OCI-M2 (cell line): ENCODE results near the gene OBI1.

ENCODE experiments used
- DNase-seq: peaks from one replicate; lab custom pipeline; 2025; ENCODE audit not compliant: unreplicated experiment; lab: John Stamatoyannopoulos, UW

Gene OBI1

DNA sequence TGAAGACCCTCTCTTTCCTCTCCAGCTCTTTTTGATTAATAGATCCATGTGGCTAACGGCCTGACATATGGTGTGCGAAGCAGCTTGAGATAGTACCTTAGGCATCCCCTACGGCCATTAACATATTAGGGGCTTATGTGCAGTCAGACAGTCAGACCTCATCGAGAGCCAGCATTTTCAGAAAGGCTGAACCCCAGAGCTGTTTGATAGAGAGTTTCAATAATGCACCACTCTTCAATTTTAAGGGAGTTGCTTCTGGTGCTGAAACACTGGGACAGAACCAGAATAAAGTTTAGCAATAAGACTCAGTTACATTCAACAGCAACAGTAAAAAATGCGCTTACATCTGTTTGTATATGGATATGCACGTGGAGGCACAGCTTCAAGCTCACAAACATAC lies 66.4 kb downstream of the OBI1 start:
- no peak for DNase-seq

DNA sequence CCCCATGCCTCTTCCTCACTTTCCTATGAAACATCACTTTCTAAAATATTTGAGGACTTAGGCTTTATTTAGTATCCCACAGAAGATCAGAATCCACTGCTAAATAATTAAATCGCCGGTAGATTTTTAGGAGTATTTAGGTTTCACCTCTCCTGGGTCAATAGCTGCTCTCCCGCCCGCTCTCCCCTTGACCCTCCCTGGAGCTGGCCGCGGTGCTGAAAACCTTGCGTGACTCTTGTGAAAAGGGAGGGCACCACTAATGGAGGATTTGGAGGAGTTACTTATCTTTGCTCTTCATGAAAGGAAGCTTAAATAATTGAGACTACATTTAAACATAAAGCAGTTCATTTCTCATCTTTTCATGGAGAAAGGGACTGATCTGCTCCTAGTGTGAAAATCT lies 69.7 kb downstream of the OBI1 start:
- no peak for DNase-seq

DNA sequence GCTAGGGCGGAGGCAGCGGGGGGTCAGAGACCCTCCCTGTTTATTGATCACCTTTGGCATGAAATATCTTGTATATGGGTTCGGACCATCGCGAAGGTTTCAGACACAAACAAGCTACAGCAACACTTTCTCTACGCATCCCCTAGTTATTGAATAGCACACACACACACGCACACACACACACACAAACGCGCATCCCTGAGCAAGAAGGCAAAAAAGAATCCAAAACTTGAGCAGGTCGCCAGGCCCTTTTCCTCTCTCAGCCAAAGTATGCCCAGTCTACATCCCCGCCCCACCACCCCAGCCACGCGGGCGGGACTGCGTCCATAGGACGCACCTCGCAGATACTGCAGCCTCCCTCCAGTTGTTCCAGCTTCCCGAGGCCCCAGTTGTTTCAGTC lies 71.6 kb downstream of the OBI1 start:
- DNase-seq = no peak

DNA sequence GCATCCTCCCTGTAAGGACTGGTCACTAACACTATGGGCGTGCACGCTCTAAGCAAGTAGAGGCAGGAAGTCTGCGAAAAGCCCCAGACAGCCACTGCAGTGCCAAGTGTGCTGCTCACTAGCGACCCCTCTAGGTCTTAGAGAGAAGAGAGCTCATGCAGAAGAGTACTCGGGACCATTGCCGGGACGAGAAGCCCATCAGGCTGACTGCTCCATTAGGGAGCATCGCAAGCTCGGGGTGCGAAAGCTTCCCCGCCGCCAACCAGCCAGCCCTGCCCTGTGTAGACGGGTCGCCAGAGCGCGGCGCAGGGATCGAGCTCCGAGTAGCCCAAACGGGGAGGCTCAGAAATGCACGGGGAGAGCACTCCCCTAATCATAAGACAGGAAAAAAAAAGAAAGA lies 72.2 kb downstream of the OBI1 start:
- no peak for DNase-seq

DNA sequence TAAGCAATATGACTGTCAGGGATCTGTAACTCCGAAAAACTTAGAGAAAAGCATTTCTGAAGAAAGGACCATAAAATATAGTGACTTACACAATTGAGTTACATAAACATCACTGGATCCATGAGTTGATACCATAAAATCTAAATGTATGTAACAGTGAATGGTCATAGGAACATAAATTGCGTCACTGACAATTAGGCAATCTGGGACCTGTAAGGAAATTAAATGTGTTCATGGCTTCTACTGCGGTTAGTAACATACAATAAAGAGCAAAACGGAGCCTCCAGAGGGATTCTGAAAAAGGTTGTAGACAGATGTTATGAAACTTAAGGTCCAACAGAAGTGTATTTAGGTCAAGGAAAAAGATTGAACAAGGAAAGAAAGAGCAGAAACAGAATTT lies 82.7 kb downstream of the OBI1 start:
- no peak for DNase-seq

DNA sequence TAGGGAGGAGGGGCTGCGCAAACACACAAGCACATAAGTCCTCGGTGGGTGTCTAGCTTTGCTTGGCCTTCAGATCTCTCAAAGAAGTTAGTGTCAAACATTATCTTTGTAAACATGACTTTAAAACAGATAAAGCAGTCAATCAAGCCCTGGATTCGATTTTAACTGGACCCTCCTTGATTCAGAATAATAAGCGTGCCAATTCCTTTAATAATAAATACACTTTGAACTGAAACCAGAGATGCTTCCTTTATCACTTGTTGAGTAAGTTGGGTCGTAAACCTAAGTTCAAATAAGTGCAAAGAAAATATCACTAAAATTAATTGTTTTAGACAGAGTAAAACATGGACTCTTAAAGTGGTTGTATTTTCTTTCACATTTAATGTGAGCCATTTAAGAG lies 86.5 kb downstream of the OBI1 start:
- DNase-seq = no peak

DNA sequence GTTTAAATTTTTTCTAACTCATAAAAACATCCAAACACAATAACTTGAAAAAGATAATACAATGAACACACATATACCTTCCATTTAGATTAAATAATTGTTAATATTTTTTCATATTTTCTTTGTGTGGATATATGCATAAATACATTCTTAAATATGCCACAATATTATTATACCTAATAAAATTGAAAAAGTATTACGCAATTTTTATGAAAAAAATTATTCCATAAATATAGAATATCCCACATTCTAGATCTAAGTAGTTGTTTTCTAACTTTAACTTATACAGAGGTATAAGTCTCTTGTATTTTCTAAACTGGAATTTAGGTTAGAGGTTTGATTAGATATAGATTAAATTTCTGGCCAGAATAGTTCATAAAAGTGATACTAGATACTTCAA lies 89.9 kb downstream of the OBI1 start:
- DNase-seq = no peak

DNA sequence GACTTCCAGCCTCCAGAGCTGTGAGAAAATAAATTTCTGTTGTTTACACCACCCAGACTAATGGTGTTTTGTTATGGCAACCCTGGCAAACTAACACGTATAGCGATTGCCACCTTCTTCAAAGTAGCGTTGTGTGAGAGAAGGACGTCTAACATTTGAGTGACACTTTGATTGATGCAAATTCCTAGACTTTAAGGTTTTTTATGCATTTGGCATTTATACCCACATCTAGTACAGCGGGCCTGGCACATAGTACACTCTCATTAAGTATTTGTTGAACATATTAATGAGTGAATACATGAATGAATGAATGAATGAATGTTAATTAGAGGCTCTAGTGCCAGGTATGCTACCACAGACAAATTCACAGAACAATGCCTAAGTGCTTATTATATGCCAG lies 92.3 kb downstream of the OBI1 start:
- DNase-seq = no peak
